ENCODE results near the gene CRADD.

DNA sequence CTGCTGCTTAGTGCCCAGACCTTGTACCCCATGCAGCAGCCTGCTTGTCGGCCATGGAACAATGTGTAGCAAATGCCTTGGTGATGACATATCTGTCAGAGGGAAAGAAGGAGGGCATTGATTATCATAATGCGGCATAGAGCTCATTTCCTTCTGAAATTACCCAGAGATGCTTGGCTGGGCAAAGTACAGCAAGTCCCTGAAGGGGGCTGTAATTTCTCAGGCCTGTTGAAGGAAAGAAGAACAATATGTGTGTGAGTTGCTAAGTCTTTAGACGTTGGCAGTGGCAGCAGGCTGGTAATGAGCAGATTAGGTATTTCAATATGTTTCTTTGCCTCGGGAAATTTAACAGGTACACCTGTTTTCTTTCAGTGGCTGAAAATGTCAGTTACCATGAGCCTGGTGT, 128.6 kb downstream of the CRADD start:
- TF ChIP-seq, protein P1, sequence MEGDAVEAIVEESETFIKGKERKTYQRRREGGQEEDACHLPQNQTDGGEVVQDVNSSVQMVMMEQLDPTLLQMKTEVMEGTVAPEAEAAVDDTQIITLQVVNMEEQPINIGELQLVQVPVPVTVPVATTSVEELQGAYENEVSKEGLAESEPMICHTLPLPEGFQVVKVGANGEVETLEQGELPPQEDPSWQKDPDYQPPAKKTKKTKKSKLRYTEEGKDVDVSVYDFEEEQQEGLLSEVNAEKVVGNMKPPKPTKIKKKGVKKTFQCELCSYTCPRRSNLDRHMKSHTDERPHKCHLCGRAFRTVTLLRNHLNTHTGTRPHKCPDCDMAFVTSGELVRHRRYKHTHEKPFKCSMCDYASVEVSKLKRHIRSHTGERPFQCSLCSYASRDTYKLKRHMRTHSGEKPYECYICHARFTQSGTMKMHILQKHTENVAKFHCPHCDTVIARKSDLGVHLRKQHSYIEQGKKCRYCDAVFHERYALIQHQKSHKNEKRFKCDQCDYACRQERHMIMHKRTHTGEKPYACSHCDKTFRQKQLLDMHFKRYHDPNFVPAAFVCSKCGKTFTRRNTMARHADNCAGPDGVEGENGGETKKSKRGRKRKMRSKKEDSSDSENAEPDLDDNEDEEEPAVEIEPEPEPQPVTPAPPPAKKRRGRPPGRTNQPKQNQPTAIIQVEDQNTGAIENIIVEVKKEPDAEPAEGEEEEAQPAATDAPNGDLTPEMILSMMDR (IDR thresholded peaks at IDR 0.05): no peak
- no peak for TF ChIP-seq POLR2A (IDR thresholded peaks at IDR 0.05)

Data from body of pancreas (tissue), 4 donors.